Measurements from ENCODE around the gene ALLC. TPM values are rescaled to one million over a fixed set of nuclear protein-coding genes. Genes with fewer than 3 reads are reported as not detected.
"Not testable (repeated sequence)": the region's sequence is repeated elsewhere in the genome, so short reads cannot be mapped to it uniquely, and the experiment has no call there.

ALLC gene
- total RNA-seq, 1 donor from 2014 or later, result not detected

- H3K36me3 Mint-ChIP-seq (ENCODE audit: low read depth), result peaks cover 4% of the 10 kb centered on the region
- H3K4me3 Mint-ChIP-seq (ENCODE audit: low read depth), result no peak overlapping the region
- H3K9me3 Mint-ChIP-seq, result peaks cover 9% of the 10 kb centered on the region
- H3K27ac Mint-ChIP-seq, result no peak overlapping the region
- intact Hi-C loops (cut with micrococcal nuclease), result no loop called here
- no peaks in the 10 kb centered on the region for H3K4me1 Mint-ChIP-seq (ENCODE audit: low read depth)
- DNase-seq (ENCODE audit: low spot score), result no peak
- peaks cover 7% of the 10 kb centered on the region for H3K27me3 Mint-ChIP-seq (ENCODE audit: low read depth)
These were observed 40.7 kb upstream of the ALLC start for GRCh38 chr2:3617198-3617890.

- no peak overlapping the region for H3K27ac Mint-ChIP-seq
- H3K4me1 Mint-ChIP-seq (ENCODE audit: low read depth), result no peaks in the 10 kb centered on the region
- peaks cover 4% of the 10 kb centered on the region for H3K36me3 Mint-ChIP-seq (ENCODE audit: low read depth)
- H3K4me3 Mint-ChIP-seq (ENCODE audit: low read depth), result no peak overlapping the region
- peaks cover 9% of the 10 kb centered on the region for H3K9me3 Mint-ChIP-seq
- no peak for DNase-seq (ENCODE audit: low spot score)
- H3K27me3 Mint-ChIP-seq (ENCODE audit: low read depth), result peaks cover 10% of the 10 kb centered on the region
- intact Hi-C loops (cut with micrococcal nuclease), result no loop called here
These were observed 39.6 kb upstream of the ALLC start for GRCh38 chr2:3618367-3618766.

GRCh38 chr2:3619033-3619432 is 39.0 kb upstream of the ALLC start:
- Mint-ChIP-seq H3K4me3 (ENCODE audit: low read depth) (no peak overlapping the region), H3K27me3 (ENCODE audit: low read depth) (peaks cover 13% of the 10 kb centered on the region), H3K36me3 (ENCODE audit: low read depth) (peaks cover 4% of the 10 kb centered on the region), H3K4me1 (ENCODE audit: low read depth) (no peaks in the 10 kb centered on the region), H3K27ac (no peak overlapping the region), H3K9me3 (peaks cover 9% of the 10 kb centered on the region)
- no peak for DNase-seq (ENCODE audit: low spot score)
- intact Hi-C loops (cut with micrococcal nuclease), result no loop called here

- H3K4me3 Mint-ChIP-seq (ENCODE audit: low read depth); intact Hi-C loops (cut with micrococcal nuclease); H3K27ac Mint-ChIP-seq; H3K36me3 Mint-ChIP-seq (ENCODE audit: low read depth); DNase-seq (ENCODE audit: low spot score); H3K4me1 Mint-ChIP-seq (ENCODE audit: low read depth); H3K9me3 Mint-ChIP-seq: not testable (repeated sequence)
- H3K27me3 Mint-ChIP-seq (ENCODE audit: low read depth), result peaks cover 13% of the 10 kb centered on the region
These were observed 38.3 kb upstream of the ALLC start for GRCh38 chr2:3619661-3620060.

- no peak for DNase-seq (ENCODE audit: low spot score)
- Mint-ChIP-seq H3K36me3 (ENCODE audit: low read depth) (peaks cover 4% of the 10 kb centered on the region), H3K27me3 (ENCODE audit: low read depth) (peaks cover 13% of the 10 kb centered on the region), H3K4me1 (ENCODE audit: low read depth) (no peaks in the 10 kb centered on the region), H3K9me3 (peaks cover 9% of the 10 kb centered on the region), H3K27ac (no peak overlapping the region), H3K4me3 (ENCODE audit: low read depth) (no peak overlapping the region)
- intact Hi-C loops (cut with micrococcal nuclease), result no loop called here
These were observed 37.2 kb upstream of the ALLC start for GRCh38 chr2:3620834-3621233.

- Mint-ChIP-seq H3K9me3 (peaks cover under 1% of the 10 kb centered on the region), H3K4me3 (ENCODE audit: low read depth) (no peak overlapping the region), H3K27ac (no peak overlapping the region), H3K36me3 (ENCODE audit: low read depth) (no peaks in the 10 kb centered on the region), H3K4me1 (ENCODE audit: low read depth) (no peaks in the 10 kb centered on the region), H3K27me3 (ENCODE audit: low read depth) (peaks cover 13% of the 10 kb centered on the region)
- DNase-seq (ENCODE audit: low spot score), result no peak
- intact Hi-C loops (cut with micrococcal nuclease), result no loop called here
These were observed 35.0 kb upstream of the ALLC start for GRCh38 chr2:3622967-3623366.

GRCh38 chr2:3624059-3624794 is 33.8 kb upstream of the ALLC start:
- intact Hi-C loops (cut with micrococcal nuclease), result no loop called here
- DNase-seq (ENCODE audit: low spot score), result no peak

GRCh38 chr2:3625186-3625585 is 32.8 kb upstream of the ALLC start:
- intact Hi-C loops (cut with micrococcal nuclease), result no loop called here
- no peak for DNase-seq (ENCODE audit: low spot score)

More at GRCh38 chr2:3624059-3624794, 33.8 kb upstream of the ALLC start:
- Mint-ChIP-seq H3K36me3 (ENCODE audit: low read depth) (no peaks in the 10 kb centered on the region), H3K4me3 (ENCODE audit: low read depth) (no peak overlapping the region), H3K9me3 (no peaks in the 10 kb centered on the region), H3K27me3 (ENCODE audit: low read depth) (peaks cover 11% of the 10 kb centered on the region), H3K27ac (no peak overlapping the region), H3K4me1 (ENCODE audit: low read depth) (no peaks in the 10 kb centered on the region)

GRCh38 chr2:3626118-3626811 is 31.7 kb upstream of the ALLC start:
- H3K36me3 Mint-ChIP-seq (ENCODE audit: low read depth), result no peaks in the 10 kb centered on the region
- H3K9me3 Mint-ChIP-seq, result no peaks in the 10 kb centered on the region
- no peak overlapping the region for H3K4me3 Mint-ChIP-seq (ENCODE audit: low read depth)
- DNase-seq (ENCODE audit: low spot score), result no peak
- peaks cover 5% of the 10 kb centered on the region for H3K27me3 Mint-ChIP-seq (ENCODE audit: low read depth)
- H3K27ac Mint-ChIP-seq, result no peak overlapping the region
- intact Hi-C loops (cut with micrococcal nuclease), result no loop called here
- H3K4me1 Mint-ChIP-seq (ENCODE audit: low read depth), result no peaks in the 10 kb centered on the region

More at GRCh38 chr2:3625186-3625585, 32.8 kb upstream of the ALLC start:
- H3K4me3 Mint-ChIP-seq (ENCODE audit: low read depth), result no peak overlapping the region
- H3K36me3 Mint-ChIP-seq (ENCODE audit: low read depth), result no peaks in the 10 kb centered on the region
- no peaks in the 10 kb centered on the region for H3K4me1 Mint-ChIP-seq (ENCODE audit: low read depth)
- peaks cover 11% of the 10 kb centered on the region for H3K27me3 Mint-ChIP-seq (ENCODE audit: low read depth)
- no peak overlapping the region for H3K27ac Mint-ChIP-seq
- H3K9me3 Mint-ChIP-seq, result no peaks in the 10 kb centered on the region

- Mint-ChIP-seq H3K27me3 (ENCODE audit: low read depth) (peaks cover 5% of the 10 kb centered on the region), H3K27ac (no peak overlapping the region), H3K4me3 (ENCODE audit: low read depth) (no peak overlapping the region), H3K9me3 (no peaks in the 10 kb centered on the region), H3K4me1 (ENCODE audit: low read depth) (no peaks in the 10 kb centered on the region), H3K36me3 (ENCODE audit: low read depth) (no peaks in the 10 kb centered on the region)
- DNase-seq (ENCODE audit: low spot score), result no peak
- intact Hi-C loops (cut with micrococcal nuclease), result no loop called here
These were observed 31.0 kb upstream of the ALLC start for GRCh38 chr2:3626812-3627499.

- no peak for DNase-seq (ENCODE audit: low spot score)
- Mint-ChIP-seq H3K27ac (no peak overlapping the region), H3K9me3 (no peaks in the 10 kb centered on the region), H3K4me3 (ENCODE audit: low read depth) (no peak overlapping the region), H3K27me3 (ENCODE audit: low read depth) (peaks cover 5% of the 10 kb centered on the region), H3K4me1 (ENCODE audit: low read depth) (no peaks in the 10 kb centered on the region), H3K36me3 (ENCODE audit: low read depth) (no peaks in the 10 kb centered on the region)
- intact Hi-C loops (cut with micrococcal nuclease), result no loop called here
These were observed 30.4 kb upstream of the ALLC start for GRCh38 chr2:3627500-3628100.

- Mint-ChIP-seq H3K4me3 (ENCODE audit: low read depth) (no peak overlapping the region), H3K4me1 (ENCODE audit: low read depth) (no peaks in the 10 kb centered on the region), H3K9me3 (no peaks in the 10 kb centered on the region), H3K27ac (no peak overlapping the region), H3K27me3 (ENCODE audit: low read depth) (peaks cover 3% of the 10 kb centered on the region), H3K36me3 (ENCODE audit: low read depth) (no peaks in the 10 kb centered on the region)
- DNase-seq (ENCODE audit: low spot score), result no peak
- intact Hi-C loops (cut with micrococcal nuclease), result no loop called here
These were observed 29.7 kb upstream of the ALLC start for GRCh38 chr2:3628241-3628679.
